Pancreas (tissue), 10 donors: ENCODE measurements around the gene MYO18A. TPM values are rescaled to one million over a fixed set of nuclear protein-coding genes. Genes with fewer than 3 reads are reported as not detected.
"Not testable (repeated sequence)": the region's sequence is repeated elsewhere in the genome, so short reads cannot be mapped to it uniquely, and the experiment has no call there.

ENCODE experiments used
- ATAC-seq, 4 donors: fragments of 200-7000 bp; cut with Tn5 transposase; one replicate each; pipeline versions ENCODE4 v1.8.0 to v1.9.1; 2020; ENCODE audit warnings: mild to moderate bottlenecking in 4 of 4, moderate library complexity in 4 of 4
- DNase-seq, 6 donors: peaks; one replicate each; pipeline ENCODE4 v3.0.0-alpha.2; 2020
- FAIRE-seq: peaks from 2 replicates; lab custom pipeline; 2012; peaks lifted over from hg19 to GRCh38; lab: Jason Lieb, UNC
- H3K27ac ChIP-seq, 4 donors: fragments of 200-600 bp; sonication (generic); 1 replicate in 3 of 4; 2 replicates in 1 of 4; pipeline versions ENCODE4 v1.5.0 to v1.8.0; 2020
- H3K27me3 ChIP-seq, 4 donors: fragments of 200-600 bp; one replicate each; pipeline ENCODE4 v1.8.0; 2021
- H3K36me3 ChIP-seq, 3 donors: fragments of 200-600 bp; sonication (generic) in 1 of 3; one replicate each; pipeline versions ENCODE4 v1.5.0 to v1.8.0; 2020 to 2021
- H3K4me1 ChIP-seq, 3 donors: fragments of 200-600 bp; one replicate each; pipeline ENCODE4 v1.8.0; 2021
- H3K4me3 ChIP-seq, 4 donors: fragments of 200-600 bp; sonication (generic) in 2 of 4; one replicate each; pipeline versions ENCODE4 v1.5.0 to v1.8.0; 2020 to 2021
- H3K9me3 ChIP-seq, 4 donors: fragments of 200-600 bp; one replicate each; pipeline ENCODE4 v1.8.0; 2021
- WGBS, 2 donors: extraction: QIAGEN DNeasy Blood & Tissue Kit; methylation state at CpG; one replicate each; pipeline ENCODE4 v1.1.7; 2013; 5-methylcytosine and 5-hydroxymethylcytosine counted together
- intact Hi-C, 3 donors: fragments of 100-400 bp; cut with DNase I; formaldehyde crosslinking; loops; one replicate each; pipeline versions ENCODE4 v1.11.1 to v1.14.2; 2022
- polyA plus RNA-seq, 2 donors: library from polyadenylated mRNA; stranded (reverse); fragments of 200-250 nt; gene quantifications; one replicate each; pipeline ENCODE4 v1.2.3, GENCODE V29; 2013
- total RNA-seq, 6 donors: library from RNA; stranded (reverse); fragmentation: NEBNext Ultra II Directional in 4 of 6; extraction: Animal tissue kit (Norgen Biotek cat#: 25700) in 4 of 6; gene quantifications; one replicate each; pipeline versions ENCODE4 v1.2.1 to v1.2.4, GENCODE V29; 2021 to 2023
- TF ChIP-seq, protein P1 (sequence below), 4 donors: fragments of 200-600 bp; sonication (generic) in 3 of 4; IDR thresholded peaks; one replicate each; pipeline versions ENCODE4 v1.5.0 to v1.8.0; 2021; ENCODE audit warnings: antibody characterized with exemption in 4 of 4
- donor health status: healthy with polysubstance abuse.
- donor health status: DM: no; HTN: no; CAD: no; lungs with moderate emphysema.
- donor health status: DM: no; HTN: no; CAD: no.
- donor health status: control.
- donor health status: control.
- donor health status: Bipolar disorder and iron deficiency.
- donor health status: DM: yes; HTN: yes; CAD: no.
- donor health status: DM: no; HTN: no; CAD: no.
- donor health status: DM: no; HTN: no; CAD: no.
- donor health status: DM: yes; HTN: yes; CAD: no.

The MYO18A gene
- total and polyA plus RNA-seq, 8 donors: 21.3 to 85.3 (median 33.5) TPM

DNA sequence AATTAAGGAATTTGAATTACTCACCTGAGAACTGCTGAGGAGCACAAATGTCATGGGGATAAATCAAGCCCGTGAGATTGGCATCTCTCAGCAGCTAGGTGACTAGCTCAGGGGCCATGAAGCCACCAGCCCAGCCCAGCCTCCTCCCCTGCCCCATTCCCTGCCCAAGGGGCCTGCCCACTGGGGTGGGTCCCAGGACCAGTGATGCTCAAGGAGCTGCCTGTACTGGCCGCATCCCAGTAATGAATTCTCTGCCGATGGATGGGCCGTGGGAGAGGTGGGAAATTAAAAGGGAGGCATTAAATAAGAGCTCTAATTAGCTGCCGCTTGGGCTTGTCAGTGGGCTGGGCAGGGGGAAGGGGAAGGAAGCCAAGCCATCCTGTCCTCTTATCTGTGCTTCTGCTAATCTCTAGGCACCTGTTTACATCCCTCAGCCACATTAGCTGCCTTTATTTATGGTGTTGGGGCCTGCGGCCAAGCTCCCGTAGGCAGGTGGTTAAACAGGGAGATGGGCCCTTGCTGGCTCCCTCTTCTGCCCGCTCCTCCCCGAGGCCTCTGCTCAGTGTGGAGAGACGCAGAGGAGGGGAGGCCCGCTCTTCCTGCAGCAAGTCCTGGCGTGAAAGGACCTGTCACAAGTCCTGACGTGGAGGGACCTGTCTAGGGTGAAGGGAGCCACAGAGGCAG lies 88.5 kb downstream of the MYO18A start:
- DNase-seq (no peak), FAIRE-seq (no peak), ATAC-seq (no peak)
- 79 to 80% methylated on average over 13 of the region's 13 CpGs for WGBS, 2 donors
- no peaks in the 10 kb centered on the region for H3K9me3 ChIP-seq
- intact Hi-C loops: no loop called here
- H3K4me3 ChIP-seq: no peak overlapping the region
- no peak overlapping the region for H3K27ac ChIP-seq
- TF ChIP-seq, protein P1, sequence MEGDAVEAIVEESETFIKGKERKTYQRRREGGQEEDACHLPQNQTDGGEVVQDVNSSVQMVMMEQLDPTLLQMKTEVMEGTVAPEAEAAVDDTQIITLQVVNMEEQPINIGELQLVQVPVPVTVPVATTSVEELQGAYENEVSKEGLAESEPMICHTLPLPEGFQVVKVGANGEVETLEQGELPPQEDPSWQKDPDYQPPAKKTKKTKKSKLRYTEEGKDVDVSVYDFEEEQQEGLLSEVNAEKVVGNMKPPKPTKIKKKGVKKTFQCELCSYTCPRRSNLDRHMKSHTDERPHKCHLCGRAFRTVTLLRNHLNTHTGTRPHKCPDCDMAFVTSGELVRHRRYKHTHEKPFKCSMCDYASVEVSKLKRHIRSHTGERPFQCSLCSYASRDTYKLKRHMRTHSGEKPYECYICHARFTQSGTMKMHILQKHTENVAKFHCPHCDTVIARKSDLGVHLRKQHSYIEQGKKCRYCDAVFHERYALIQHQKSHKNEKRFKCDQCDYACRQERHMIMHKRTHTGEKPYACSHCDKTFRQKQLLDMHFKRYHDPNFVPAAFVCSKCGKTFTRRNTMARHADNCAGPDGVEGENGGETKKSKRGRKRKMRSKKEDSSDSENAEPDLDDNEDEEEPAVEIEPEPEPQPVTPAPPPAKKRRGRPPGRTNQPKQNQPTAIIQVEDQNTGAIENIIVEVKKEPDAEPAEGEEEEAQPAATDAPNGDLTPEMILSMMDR (IDR thresholded peaks at IDR 0.05): no peak
- no peaks in the 10 kb centered on the region for H3K27me3 ChIP-seq
- H3K36me3 ChIP-seq: peaks cover 9 to 78% (median 33%) of the 10 kb centered on the region in 3 donors
- H3K4me1 ChIP-seq: no peaks in the 10 kb centered on the region

DNA sequence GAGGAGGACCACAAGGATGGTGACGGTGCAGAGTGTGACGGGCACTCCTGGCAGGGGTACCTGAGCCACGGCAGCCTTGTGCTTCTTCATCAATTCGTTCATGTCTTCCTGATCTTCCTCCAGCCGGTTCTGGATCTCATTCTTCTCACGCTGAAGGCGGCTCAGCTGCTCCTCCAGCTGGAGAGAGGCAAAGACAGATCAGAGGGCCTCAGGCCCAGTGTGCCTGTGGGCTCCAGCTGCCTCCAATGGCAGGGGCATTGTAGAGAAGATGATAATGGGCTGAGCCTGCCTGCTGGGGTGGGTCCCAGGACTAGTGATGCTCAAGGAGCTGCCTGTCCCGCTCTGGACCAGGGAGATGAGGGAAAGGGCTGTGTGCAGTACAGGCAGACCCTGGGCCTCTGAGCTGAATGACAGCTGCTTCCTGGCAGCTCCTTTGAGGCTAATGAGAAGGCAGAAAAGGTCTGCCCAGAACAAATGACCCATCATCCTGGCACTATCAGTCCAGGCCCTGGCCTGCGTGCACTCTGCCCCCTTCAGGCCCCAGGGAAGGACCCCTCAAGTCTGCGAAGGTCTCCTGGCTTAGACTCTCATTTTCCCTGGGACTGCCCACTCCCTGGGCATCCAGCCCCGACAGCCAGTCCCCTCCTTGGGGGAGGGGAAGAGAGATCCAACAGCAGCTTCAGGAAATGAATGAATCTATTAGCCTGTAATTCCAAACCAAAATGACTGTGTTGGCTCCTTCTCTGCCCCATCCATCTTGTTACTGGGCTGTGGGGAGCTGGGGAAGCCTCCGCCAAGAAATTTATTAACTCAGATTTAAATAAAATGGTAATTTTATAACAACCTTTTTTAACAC lies 89.2 kb downstream of the MYO18A start:
- Histone ChIP-seq H3K4me3 (no peak overlapping the region), H3K36me3 (peaks cover 11 to 78% (median 34%) of the 10 kb centered on the region in 3 donors), H3K27me3 (no peaks in the 10 kb centered on the region), H3K27ac (no peak overlapping the region), H3K9me3 (no peaks in the 10 kb centered on the region), H3K4me1 (no peaks in the 10 kb centered on the region)
- DNase-seq (peak in 1 of 6 donors; percentile 30), ATAC-seq (no peak), FAIRE-seq (no peak)
- intact Hi-C loops: no loop called here
- TF ChIP-seq, protein P1 (IDR thresholded peaks at IDR 0.05): no peak
- 81 to 86% methylated on average over 12 of the region's 12 CpGs for WGBS, 2 donors

DNA sequence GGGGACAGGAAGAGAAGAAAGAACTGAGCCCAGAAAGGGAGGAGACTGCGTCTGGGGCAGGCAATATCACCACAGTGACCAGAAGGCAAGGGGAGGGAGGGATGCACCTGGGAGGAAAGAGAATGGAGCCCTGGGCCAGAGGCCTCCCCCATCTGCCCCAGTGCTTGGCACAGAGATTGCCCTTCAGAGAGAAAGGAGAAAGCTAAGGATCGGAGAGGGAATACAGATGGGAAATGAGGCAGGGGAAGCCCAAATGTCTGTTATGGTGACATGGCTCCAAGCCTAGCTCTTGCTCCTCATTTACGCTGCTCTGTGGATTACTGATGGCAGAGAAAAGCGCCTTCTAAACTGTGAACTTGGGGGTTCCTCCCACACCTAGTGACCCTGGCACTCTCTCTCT lies 90.1 kb downstream of the MYO18A start:
- no peak overlapping the region for H3K27ac ChIP-seq
- H3K4me3 ChIP-seq: no peak overlapping the region
- intact Hi-C loops: no loop called here
- FAIRE-seq: no peak
- DNase-seq: no peak
- H3K36me3 ChIP-seq: peaks cover 12 to 84% (median 37%) of the 10 kb centered on the region in 3 donors
- H3K27me3 ChIP-seq: no peaks in the 10 kb centered on the region
- no peaks in the 10 kb centered on the region for H3K9me3 ChIP-seq
- H3K4me1 ChIP-seq: no peaks in the 10 kb centered on the region
- ATAC-seq: no peak
- TF ChIP-seq, protein P1 (IDR thresholded peaks at IDR 0.05): no peak
- WGBS, 2 donors: 83 to 90% methylated on average over 4 of the region's 4 CpGs

DNA sequence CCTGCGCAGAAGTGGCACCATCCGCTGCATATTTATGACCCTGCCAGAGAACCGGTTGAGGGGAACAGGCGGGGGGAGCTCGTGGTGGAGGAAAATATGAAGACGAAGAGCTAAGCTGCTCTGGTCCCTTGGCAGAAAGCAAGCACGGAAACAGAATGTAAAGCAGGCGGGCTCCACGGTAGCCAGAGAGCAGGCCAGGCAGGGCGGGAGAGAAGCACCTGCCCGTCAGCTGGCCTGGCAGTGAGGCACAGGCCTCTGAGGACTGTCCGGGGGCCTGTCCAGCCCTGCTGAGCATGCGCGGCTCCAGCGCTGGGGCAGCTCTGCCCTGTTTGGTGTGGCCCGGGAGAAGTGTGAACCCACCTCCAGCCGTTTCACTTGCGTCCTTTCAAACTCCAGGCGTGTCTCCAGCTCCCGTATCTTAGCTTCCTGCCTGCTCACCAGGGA lies 90.6 kb downstream of the MYO18A start:
- WGBS, 2 donors: 75 to 77% methylated on average over 20 of the region's 20 CpGs
- intact Hi-C loops: no loop called here
- peaks cover 9 to 80% (median 34%) of the 10 kb centered on the region in 3 donors for H3K36me3 ChIP-seq
- ATAC-seq (no peak), FAIRE-seq (no peak), DNase-seq (peak in 1 of 6 donors; percentile 65)
- TF ChIP-seq, protein P1 (IDR thresholded peaks at IDR 0.05): no peak
- no peak overlapping the region for H3K27ac ChIP-seq
- no peaks in the 10 kb centered on the region for H3K9me3 ChIP-seq
- H3K4me1 ChIP-seq: no peaks in the 10 kb centered on the region
- H3K4me3 ChIP-seq: no peak overlapping the region
- no peaks in the 10 kb centered on the region for H3K27me3 ChIP-seq

DNA sequence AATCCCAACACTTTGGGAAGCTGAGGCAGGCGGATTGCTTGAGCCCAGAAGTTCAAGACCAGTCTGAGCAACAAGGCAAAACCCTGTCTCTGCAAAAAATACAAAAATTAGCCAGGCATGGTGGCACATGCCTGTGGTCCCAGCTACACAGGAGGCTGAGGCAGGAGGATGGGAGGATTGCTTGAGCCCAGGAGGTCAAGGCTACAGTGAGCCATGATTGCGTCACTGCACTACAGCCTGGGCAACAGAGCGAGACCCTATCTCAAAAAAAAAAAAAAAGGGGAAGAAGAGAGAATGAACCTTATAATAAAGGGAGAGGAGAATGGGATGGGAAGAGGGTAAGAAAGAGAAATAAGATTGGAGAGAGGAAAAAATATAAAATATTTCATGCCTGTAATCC lies 91.4 kb downstream of the MYO18A start:
- WGBS, 2 donors: 95 to 97% methylated on average over 3 of the region's 3 CpGs
- H3K4me1 ChIP-seq, H3K9me3 ChIP-seq, H3K27ac ChIP-seq, FAIRE-seq, ATAC-seq, H3K27me3 ChIP-seq, intact Hi-C loops, H3K4me3 ChIP-seq: not testable (repeated sequence)
- peaks cover 6 to 77% (median 31%) of the 10 kb centered on the region in 3 donors for H3K36me3 ChIP-seq
- DNase-seq: peak in 1 of 6 donors; percentile 5
